Stomach (tissue), 9 donors: ENCODE results near the gene MFAP1. TPM values are rescaled to one million over a fixed set of nuclear protein-coding genes. Genes with fewer than 3 reads are reported as not detected.
"Not testable (repeated sequence)": the region's sequence is repeated elsewhere in the genome, so short reads cannot be mapped to it uniquely, and the experiment has no call there.

Experiments
- DNase-seq, 2 donors: peaks; one replicate each; pipeline versions ENCODE4 v3.0.0 to v3.0.0-alpha.2; 2013 to 2019
- H3K27ac ChIP-seq, 5 donors: fragments of 200-600 bp in 4 of 5; sonication (generic) in 4 of 5; one replicate each; pipeline ENCODE4 v1.5.1; 2013 to 2019; ENCODE audit warnings: mild to moderate bottlenecking in 1 of 5, moderate library complexity in 1 of 5
- H3K27me3 ChIP-seq, 3 donors: fragments of 200-600 bp; sonication (generic); one replicate each; pipeline ENCODE4 v1.5.1; 2017 to 2019; ENCODE audit warnings: mixed run types in 1 of 3
- H3K36me3 ChIP-seq, 4 donors: fragments of 200-600 bp; sonication (generic); 1 replicate in 3 of 4; 2 replicates in 1 of 4; pipeline ENCODE4 v1.5.1; 2016 to 2019
- H3K4me1 ChIP-seq, 4 donors: fragments of 200-600 bp; sonication (generic); one replicate each; pipeline ENCODE4 v1.5.1; 2016 to 2019
- H3K4me3 ChIP-seq, 4 donors: fragments of 200-600 bp; sonication (generic) in 3 of 4; one replicate each; pipeline ENCODE4 v1.5.1; 2016 to 2019; ENCODE audit warnings: mild to moderate bottlenecking in 1 of 4
- H3K9me3 ChIP-seq, 4 donors: fragments of 200-600 bp; sonication (generic); one replicate each; pipeline ENCODE4 v1.5.1; 2016 to 2019
- EP300 ChIP-seq: sonication (generic); formaldehyde crosslinking; IDR thresholded peaks from one replicate; pipeline ENCODE4 v1.6.1; 2017; ENCODE audit warnings: antibody characterized with exemption
- POLR2A ChIP-seq, 4 donors: fragments of 450-650 bp; IDR thresholded peaks; one replicate each; pipeline ENCODE4 v1.6.1; 2016; ENCODE audit warnings: antibody characterized with exemption in 4 of 4, control low read depth in 2 of 4, mild to moderate bottlenecking in 1 of 4, moderate library complexity in 1 of 4
- POLR2AphosphoS5 ChIP-seq, 3 donors: sonication (generic); formaldehyde crosslinking; IDR thresholded peaks; one replicate each; pipeline ENCODE4 v1.6.1; 2016; ENCODE audit warnings: antibody characterized with exemption in 3 of 3
- WGBS, 5 donors: extraction: QIAGEN DNeasy Blood & Tissue Kit in 3 of 5; methylation state at CpG; one replicate each; pipeline versions ENCODE4 v1.1.5 to v1.1.7; 2013 to 2018; 5-methylcytosine and 5-hydroxymethylcytosine counted together
- intact Hi-C: fragments of 100-400 bp; cut with DNase I; formaldehyde crosslinking; loops from one replicate; pipeline ENCODE4 v1.15.1; 2023; ENCODE audit warnings: low total_unique reads
- polyA plus RNA-seq, 3 donors: library from polyadenylated mRNA; stranded (reverse); fragments of 200-250 nt; gene quantifications; one replicate each; pipeline ENCODE4 v1.2.3, GENCODE V29; 2013
- total RNA-seq, 5 donors: library from RNA; depleted of rRNA; stranded (reverse); fragments of >200 nt; gene quantifications; one replicate each; pipeline versions ENCODE4 v1.1.0 to v1.2.3, GENCODE V29; 2014 to 2016
- TF ChIP-seq, protein P1 (sequence below), 7 experiments: fragments of 450-650 bp in 4 of 7; fragments of 200-600 bp in 3 of 7; sonication (generic) in 3 of 7; IDR thresholded peaks; one replicate each; pipeline ENCODE4 v1.5.1; 2016 to 2019; ENCODE audit warnings: antibody characterized with exemption in 7 of 7, control low read depth in 2 of 7, mild to moderate bottlenecking in 1 of 7
- donor health status: healthy with polysubstance abuse.
- donor health status: Bipolar disorder and iron deficiency.
- donor health status: healthy.

The MFAP1 gene
- total and polyA plus RNA-seq, 8 donors = 1.2 to 20.3 (median 13.2) TPM

DNA sequence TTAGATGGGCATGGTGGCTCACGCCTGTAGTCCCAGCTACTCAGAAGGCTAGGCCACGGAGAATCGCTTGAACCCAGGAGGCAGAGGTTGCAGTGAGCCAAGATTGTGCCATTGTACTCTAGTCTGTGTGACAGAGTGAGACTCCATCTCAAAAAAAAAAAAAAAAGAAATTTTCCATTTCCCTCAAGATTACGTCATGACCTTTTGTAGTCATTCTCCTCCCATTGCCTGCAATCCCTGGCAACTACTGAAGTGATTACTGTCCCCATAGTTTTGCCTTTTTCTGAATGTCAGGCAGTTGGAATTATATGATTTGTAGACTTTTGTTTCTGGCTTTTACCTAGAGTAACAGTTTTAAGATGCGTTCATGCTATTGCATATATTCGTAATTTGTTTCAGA, 30.3 kb upstream of the MFAP1 start:
- TF ChIP-seq POLR2A (IDR thresholded peaks at IDR 0.05) (no peak), POLR2AphosphoS5 (IDR thresholded peaks at IDR 0.05) (no peak), EP300 (no peak)
- TF ChIP-seq, protein P1, sequence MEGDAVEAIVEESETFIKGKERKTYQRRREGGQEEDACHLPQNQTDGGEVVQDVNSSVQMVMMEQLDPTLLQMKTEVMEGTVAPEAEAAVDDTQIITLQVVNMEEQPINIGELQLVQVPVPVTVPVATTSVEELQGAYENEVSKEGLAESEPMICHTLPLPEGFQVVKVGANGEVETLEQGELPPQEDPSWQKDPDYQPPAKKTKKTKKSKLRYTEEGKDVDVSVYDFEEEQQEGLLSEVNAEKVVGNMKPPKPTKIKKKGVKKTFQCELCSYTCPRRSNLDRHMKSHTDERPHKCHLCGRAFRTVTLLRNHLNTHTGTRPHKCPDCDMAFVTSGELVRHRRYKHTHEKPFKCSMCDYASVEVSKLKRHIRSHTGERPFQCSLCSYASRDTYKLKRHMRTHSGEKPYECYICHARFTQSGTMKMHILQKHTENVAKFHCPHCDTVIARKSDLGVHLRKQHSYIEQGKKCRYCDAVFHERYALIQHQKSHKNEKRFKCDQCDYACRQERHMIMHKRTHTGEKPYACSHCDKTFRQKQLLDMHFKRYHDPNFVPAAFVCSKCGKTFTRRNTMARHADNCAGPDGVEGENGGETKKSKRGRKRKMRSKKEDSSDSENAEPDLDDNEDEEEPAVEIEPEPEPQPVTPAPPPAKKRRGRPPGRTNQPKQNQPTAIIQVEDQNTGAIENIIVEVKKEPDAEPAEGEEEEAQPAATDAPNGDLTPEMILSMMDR (IDR thresholded peaks at IDR 0.05) = no peak
- Histone ChIP-seq H3K9me3 (no peaks in the 10 kb centered on the region), H3K4me3 (no peak overlapping the region), H3K36me3 (peaks cover 8 to 65% (median 56%) of the 10 kb centered on the region in 4 donors), H3K27ac (no peak overlapping the region), H3K4me1 (no peaks in the 10 kb centered on the region), H3K27me3 (no peaks in the 10 kb centered on the region)
- 90 to 96% (median 94%) methylated on average over 6 of the region's 6 CpGs for WGBS, 5 donors
- intact Hi-C loops = no loop called here
- no peak for DNase-seq

DNA sequence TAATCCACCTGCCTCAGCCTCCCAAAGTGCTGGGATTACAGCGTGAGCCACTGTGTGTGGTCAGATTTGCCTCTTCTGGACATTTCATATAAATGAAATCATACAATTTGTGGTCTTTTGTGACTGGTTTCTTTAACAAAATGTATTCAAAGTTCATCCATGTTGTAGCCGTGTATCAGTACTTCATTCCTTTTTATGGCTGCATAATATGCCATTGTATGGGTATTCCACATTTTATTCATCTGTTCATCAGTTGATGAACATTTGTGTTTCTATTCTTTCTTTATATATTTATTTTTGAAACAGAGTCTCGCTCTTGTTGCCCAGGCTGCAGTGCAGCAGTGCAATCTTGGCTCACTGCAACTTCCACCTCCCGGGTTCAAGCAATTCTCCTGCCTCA, 28.1 kb upstream of the MFAP1 start:
- DNase-seq = no peak
- 97 to 100% (median 98%) methylated on average over 4 of the region's 4 CpGs for WGBS, 5 donors

DNA sequence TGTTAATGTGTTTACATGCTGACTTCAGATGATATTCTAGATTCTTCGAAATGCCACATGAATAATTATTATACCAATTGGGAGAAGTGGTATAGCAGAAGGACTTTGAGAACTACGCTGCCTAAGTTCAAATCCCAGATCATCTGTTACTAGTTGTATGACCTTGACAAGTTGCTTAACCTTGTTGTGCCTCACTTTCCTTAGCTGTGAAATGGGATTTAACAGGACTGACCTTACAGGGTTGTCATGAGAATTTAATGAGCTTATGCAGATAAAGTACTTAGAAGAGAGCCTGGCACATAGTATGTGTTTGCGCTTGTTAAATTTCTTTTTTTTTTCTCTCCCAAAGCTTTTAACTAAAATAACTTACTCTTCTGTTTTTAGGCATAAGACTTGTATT, 26.8 kb upstream of the MFAP1 start:
- intact Hi-C loops = no loop called here
- Histone ChIP-seq H3K4me1 (no peaks in the 10 kb centered on the region), H3K9me3 (no peaks in the 10 kb centered on the region), H3K27ac (no peak overlapping the region), H3K36me3 (peaks cover 15 to 66% (median 40%) of the 10 kb centered on the region in 4 donors), H3K4me3 (no peak overlapping the region), H3K27me3 (no peaks in the 10 kb centered on the region)
- 96 to 99% (median 96%) methylated on average over 3 of the region's 3 CpGs for WGBS, 5 donors
- DNase-seq = no peak
- TF ChIP-seq POLR2A (IDR thresholded peaks at IDR 0.05) (no peak), EP300 (no peak), POLR2AphosphoS5 (IDR thresholded peaks at IDR 0.05) (no peak)
- TF ChIP-seq, protein P1 (IDR thresholded peaks at IDR 0.05) = no peak

More for the DNA sequence above, 28.1 kb upstream of the MFAP1 start:
- no peaks in the 10 kb centered on the region for H3K4me1 ChIP-seq
- H3K27ac ChIP-seq = no peak overlapping the region
- peaks cover 9 to 56% (median 38%) of the 10 kb centered on the region in 4 donors for H3K36me3 ChIP-seq
- H3K9me3 ChIP-seq = no peaks in the 10 kb centered on the region
- TF ChIP-seq, protein P1 (IDR thresholded peaks at IDR 0.05) = no peak
- TF ChIP-seq EP300 (no peak), POLR2A (IDR thresholded peaks at IDR 0.05) (no peak), POLR2AphosphoS5 (IDR thresholded peaks at IDR 0.05) (no peak)
- no peaks in the 10 kb centered on the region for H3K27me3 ChIP-seq
- no peak overlapping the region for H3K4me3 ChIP-seq
- intact Hi-C loops = no loop called here

DNA sequence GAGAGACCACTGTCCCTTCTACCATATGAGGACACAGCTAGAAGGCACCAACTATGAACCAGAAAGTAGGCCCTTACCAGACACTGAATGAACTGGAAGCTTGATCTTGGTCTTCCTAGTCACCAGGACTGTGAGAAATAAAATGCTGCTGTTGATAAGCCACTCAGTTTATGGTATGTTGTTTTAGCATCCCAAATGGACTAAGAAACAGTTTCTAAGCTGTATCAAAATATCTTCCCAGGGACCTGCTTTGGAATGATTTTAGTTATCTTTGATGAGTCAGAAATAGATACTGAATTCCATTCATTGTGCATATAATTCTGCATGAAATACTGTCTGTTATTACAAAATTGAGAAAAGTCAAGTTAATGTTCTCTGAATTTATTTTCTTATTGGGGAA, 20.9 kb upstream of the MFAP1 start:
- Histone ChIP-seq H3K36me3 (peaks cover 6 to 72% (median 50%) of the 10 kb centered on the region in 4 donors), H3K27me3 (no peaks in the 10 kb centered on the region), H3K27ac (no peak overlapping the region), H3K4me3 (no peak overlapping the region), H3K4me1 (no peaks in the 10 kb centered on the region), H3K9me3 (no peaks in the 10 kb centered on the region)
- intact Hi-C loops = no loop called here
- no peak for DNase-seq
- TF ChIP-seq POLR2A (IDR thresholded peaks at IDR 0.05) = no peak
- no peak for TF ChIP-seq POLR2AphosphoS5 (IDR thresholded peaks at IDR 0.05)

DNA sequence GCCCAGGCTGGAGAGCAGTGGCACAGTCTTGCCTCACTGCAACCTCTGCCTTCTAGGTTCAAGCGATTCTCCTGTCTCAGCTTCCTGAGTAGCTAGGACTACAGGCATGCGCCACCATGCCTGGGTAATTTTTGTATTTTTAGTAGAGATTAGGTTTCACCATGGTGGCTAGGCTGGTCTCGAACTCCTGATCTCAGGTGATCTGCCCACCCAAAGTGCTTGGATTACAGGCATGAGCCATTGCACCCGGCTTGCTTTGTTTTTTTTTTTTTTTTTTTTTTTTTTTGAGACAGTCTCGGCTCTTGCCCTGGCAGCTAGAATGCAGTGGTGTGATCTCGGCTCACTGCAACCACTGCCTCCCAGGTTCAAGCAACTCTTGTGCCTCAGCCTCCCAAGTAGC, 8.0 kb upstream of the MFAP1 start:
- intact Hi-C loops = not testable (repeated sequence)

DNA sequence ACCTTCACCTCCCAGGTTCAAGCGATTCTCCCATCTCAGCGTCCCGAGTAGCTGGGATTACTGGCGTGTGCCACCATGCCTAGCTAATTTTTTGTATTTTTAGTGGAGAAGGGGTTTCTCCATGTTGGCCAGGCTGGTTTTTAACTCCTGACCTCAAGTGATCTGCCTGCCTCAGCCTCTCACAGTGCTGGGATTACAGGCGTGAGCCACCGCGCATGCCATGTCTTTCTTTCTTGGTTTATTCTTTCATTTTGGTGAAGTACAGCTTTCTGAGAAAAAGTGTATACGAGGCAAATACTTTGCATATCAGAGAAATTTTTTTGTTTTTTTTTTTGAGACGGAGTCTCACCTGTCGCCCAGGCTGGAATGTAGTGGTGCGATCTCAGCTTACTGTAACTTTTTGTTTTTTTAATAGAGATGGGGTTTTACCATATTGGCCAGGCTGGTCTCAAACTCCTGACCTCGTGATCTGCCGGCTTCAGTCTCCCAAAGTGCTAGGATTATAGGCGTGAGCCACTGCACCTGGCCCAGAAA, 7.1 kb upstream of the MFAP1 start:
- 92 to 95% (median 93%) methylated on average over 14 of the region's 14 CpGs for WGBS, 5 donors
- DNase-seq, H3K4me3 ChIP-seq, H3K9me3 ChIP-seq, H3K27me3 ChIP-seq, H3K27ac ChIP-seq, intact Hi-C loops: not testable (repeated sequence)
- Histone ChIP-seq H3K4me1 (peaks cover 0 to 24% (median 12%) of the 10 kb centered on the region in 4 donors), H3K36me3 (peaks cover 0 to 21% (median 19%) of the 10 kb centered on the region in 4 donors)

More for the DNA sequence above, 8.0 kb upstream of the MFAP1 start:
- H3K4me3 ChIP-seq, H3K27ac ChIP-seq, H3K27me3 ChIP-seq, H3K9me3 ChIP-seq, DNase-seq: not testable (repeated sequence)
- 82 to 95% (median 92%) methylated on average over 6 of the region's 6 CpGs for WGBS, 5 donors
- Histone ChIP-seq H3K4me1 (peaks cover 0 to 15% (median 4%) of the 10 kb centered on the region in 4 donors), H3K36me3 (peaks cover 0 to 26% (median 25%) of the 10 kb centered on the region in 4 donors)

DNA sequence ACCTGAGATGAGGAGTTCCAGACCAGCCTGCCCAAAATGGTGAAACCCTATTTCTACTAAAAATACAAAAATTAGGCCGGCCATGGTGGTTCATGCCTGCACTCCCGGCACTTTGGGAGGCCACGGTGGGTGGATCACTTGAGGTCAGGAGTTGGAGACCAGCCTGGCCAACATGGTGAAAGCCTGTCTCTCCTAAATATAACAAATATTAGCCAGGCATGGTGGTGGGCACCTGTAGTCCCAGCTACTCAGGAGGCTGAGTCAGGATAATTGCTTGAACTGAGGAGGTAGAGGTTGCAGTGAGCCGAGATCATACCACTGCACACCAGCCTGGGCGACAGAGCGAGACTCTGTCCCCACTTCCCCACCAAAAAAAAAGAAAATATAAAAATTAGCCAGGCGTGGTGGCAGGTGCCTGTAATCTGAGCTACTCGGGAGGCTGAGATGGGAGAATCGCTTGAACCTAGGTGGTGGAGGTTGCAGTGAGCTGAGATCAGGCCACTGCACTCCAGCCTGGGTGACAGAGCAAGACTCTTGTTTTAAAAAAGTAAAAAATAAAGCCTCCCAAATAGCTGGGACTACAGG, 6.3 kb upstream of the MFAP1 start:
- H3K27me3 ChIP-seq, H3K27ac ChIP-seq, DNase-seq, intact Hi-C loops, H3K4me3 ChIP-seq, H3K9me3 ChIP-seq: not testable (repeated sequence)
- peaks cover 0 to 14% (median 13%) of the 10 kb centered on the region in 4 donors for H3K36me3 ChIP-seq
- WGBS, 5 donors = 94 to 97% (median 96%) methylated on average over 9 of the region's 9 CpGs
- peaks cover 0 to 32% (median 17%) of the 10 kb centered on the region in 4 donors for H3K4me1 ChIP-seq

DNA sequence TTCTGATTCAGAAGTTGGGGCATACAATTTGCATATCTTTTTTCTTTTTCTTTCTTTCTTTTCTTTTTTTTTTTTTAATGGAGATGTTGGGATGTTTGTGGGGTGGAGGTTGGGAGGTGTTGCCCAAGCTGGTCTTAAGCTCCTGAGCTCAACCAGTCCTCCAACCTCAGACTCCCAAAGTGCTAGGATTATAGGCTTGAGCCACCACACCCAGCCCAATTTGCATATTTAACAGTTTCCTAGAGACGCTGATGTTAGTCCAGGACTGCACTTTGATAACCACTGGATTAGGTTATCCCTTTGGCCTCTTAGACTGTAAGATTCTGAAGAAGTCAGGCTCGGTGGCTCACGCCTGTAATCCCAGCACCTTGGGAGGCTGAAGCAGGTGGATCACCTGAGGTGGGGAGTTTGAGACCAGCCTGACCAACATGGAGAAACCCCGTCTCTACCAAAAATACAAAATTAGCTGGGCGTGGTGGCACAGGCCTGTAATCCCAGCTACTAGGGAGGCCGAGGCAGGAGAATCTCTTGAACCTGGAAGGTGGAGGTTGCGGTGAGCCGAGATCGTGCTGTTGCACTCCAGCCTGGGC, 5.6 kb upstream of the MFAP1 start:
- WGBS, 5 donors = 87 to 94% (median 90%) methylated on average over 9 of the region's 9 CpGs
- H3K36me3 ChIP-seq, H3K27ac ChIP-seq, H3K9me3 ChIP-seq, H3K27me3 ChIP-seq, H3K4me3 ChIP-seq, DNase-seq, intact Hi-C loops: not testable (repeated sequence)
- peaks cover under 1 to 38% (median 18%) of the 10 kb centered on the region in 4 donors for H3K4me1 ChIP-seq
